Keratinocyte (primary cell): ENCODE data around the gene HOXC9. TPM values are rescaled to one million over a fixed set of nuclear protein-coding genes. Genes with fewer than 3 reads are reported as not detected.

Experiments used
- DNase-seq: peaks from one replicate; pipeline ENCODE4 v3.0.0-alpha.2; 2011; ENCODE audit warnings: low read depth, missing footprints, low spot score
- FAIRE-seq: peaks from 2 replicates; lab custom pipeline; 2011; peaks lifted over from hg19 to GRCh38; lab: Jason Lieb, UNC
- H2AFZ ChIP-seq: 2 replicates; pipeline ENCODE4 v1.6.0; 2012; ENCODE audit warnings: low read length, control low read depth, inconsistent platforms; ENCODE audit not compliant: control insufficient read depth
- H3K27ac ChIP-seq: 2 replicates; pipeline ENCODE4 v1.5.1; 2011; ENCODE audit warnings: low read length; ENCODE audit not compliant: control insufficient read depth, insufficient read depth
- H3K27me3 ChIP-seq: 3 replicates; pipeline ENCODE4 v1.6.0; 2011; ENCODE audit warnings: low read length; ENCODE audit not compliant: control insufficient read depth, insufficient read depth; ENCODE audit errors: extremely low read depth
- H3K36me3 ChIP-seq, 2 experiments: 2 replicates in 1 of 2; 3 replicates in 1 of 2; pipeline ENCODE4 v1.5.1; 2011; ENCODE audit warnings: low read length in 2 of 2, mild to moderate bottlenecking in 1 of 2; ENCODE audit not compliant: control insufficient read depth in 2 of 2, insufficient read depth in 2 of 2; ENCODE audit errors: extremely low read depth in 1 of 2
- H3K4me1 ChIP-seq: 3 replicates; pipeline ENCODE4 v1.5.1; 2011; ENCODE audit warnings: low read length; ENCODE audit not compliant: control insufficient read depth, insufficient read depth; ENCODE audit errors: extremely low read depth
- H3K4me2 ChIP-seq: 3 replicates; pipeline ENCODE4 v1.6.0; 2011; ENCODE audit warnings: low read depth, low read length; ENCODE audit not compliant: control insufficient read depth, insufficient read depth; ENCODE audit errors: extremely low read depth
- H3K4me3 ChIP-seq, 3 experiments: fragments of 200-600 bp in 1 of 3; sonication (generic) in 1 of 3; 2 replicates in 2 of 3; 3 replicates in 1 of 3; pipeline ENCODE4 v1.5.1; 2011 to 2016; ENCODE audit warnings: low read length in 3 of 3, mild to moderate bottlenecking in 3 of 3, control low read depth in 2 of 3, inconsistent platforms in 1 of 3, low read depth in 1 of 3, mixed read lengths in 1 of 3, mixed run types in 1 of 3, moderate library complexity in 1 of 3; ENCODE audit not compliant: control insufficient read depth in 2 of 3, insufficient read depth in 2 of 3; ENCODE audit errors: extremely low read depth in 1 of 3
- H3K79me2 ChIP-seq: 2 replicates; pipeline ENCODE4 v1.6.0; 2012; ENCODE audit warnings: low read length; ENCODE audit not compliant: control insufficient read depth, insufficient read depth
- H3K9ac ChIP-seq: 3 replicates; pipeline ENCODE4 v1.6.0; 2011; ENCODE audit warnings: low read length; ENCODE audit not compliant: control insufficient read depth, insufficient read depth; ENCODE audit errors: extremely low read depth
- H3K9me1 ChIP-seq: 3 replicates; pipeline ENCODE4 v1.6.0; 2011; ENCODE audit warnings: low read length; ENCODE audit not compliant: control insufficient read depth, insufficient read depth; ENCODE audit errors: extremely low read depth
- H3K9me3 ChIP-seq: 2 replicates; pipeline ENCODE4 v1.5.1; 2012; ENCODE audit warnings: low read depth, low read length; ENCODE audit not compliant: control insufficient read depth
- H4K20me1 ChIP-seq: 3 replicates; pipeline ENCODE4 v1.6.0; 2011; ENCODE audit warnings: low read length; ENCODE audit not compliant: control insufficient read depth, insufficient read depth; ENCODE audit errors: extremely low read depth
- CTCF ChIP-seq, 3 experiments: IDR thresholded peaks in 1 of 3; conservative IDR thresholded peaks in 1 of 3; optimal IDR thresholded peaks in 1 of 3; 2 replicates in 2 of 3; 3 replicates in 1 of 3; pipeline versions ENCODE3 to v1.5.1; 2011; ENCODE audit warnings: low read length in 3 of 3, mild to moderate bottlenecking in 3 of 3, moderate library complexity in 2 of 3, control low read depth in 1 of 3, inconsistent platforms in 1 of 3; ENCODE audit not compliant: insufficient read depth in 2 of 3; ENCODE audit errors: extremely low read depth in 1 of 3
- EZH2 ChIP-seq: IDR thresholded peaks from one replicate; pipeline ENCODE4 v1.6.1; 2012; ENCODE audit warnings: inconsistent platforms, mild to moderate bottlenecking, low read length, moderate library complexity
- dilution Hi-C: fragments of 300-500 bp; cut with MboI; formaldehyde crosslinking; loops from one replicate; pipeline ENCODE4 v1.7.0; 2020; ENCODE audit warnings: low sequenced_read_pairs; ENCODE audit not compliant: extremely low pct_ligation_motif_present
- polyA plus RNA-seq, 5 experiments: library from polyadenylated mRNA; depleted of rRNA in 3 of 5; stranded (reverse) in 3 of 5; stranded (forward) in 1 of 5; unstranded in 1 of 5; fragments of >200 nt; gene quantifications; 1 replicate in 1 of 5; 2 replicates in 3 of 5; 3 replicates in 1 of 5; pipeline versions ENCODE4 v1.2.1 to v1.2.3, GENCODE V29; 2011 to 2012; ENCODE audit warnings: missing spikeins in 2 of 5, low read depth in 1 of 5, low replicate concordance in 1 of 5

HOXC9 gene
- polyA plus RNA-seq, 1 donor (not counting 4 experiments of a cell fraction or from before 2014, with no cell fraction given), result 1.8 TPM

- no peaks in the 10 kb centered on the region for H3K27me3 ChIP-seq
- H3K9me1 ChIP-seq, result no peaks in the 10 kb centered on the region
- no peak for FAIRE-seq
- TF ChIP-seq EZH2 (no peak), CTCF (optimal IDR thresholded peaks at IDR 0.05 in 1 of 3, IDR thresholded peaks at IDR 0.05 in 1 of 3, conservative IDR thresholded peaks at IDR 0.05 in 1 of 3; ENCODE audit: extremely low read depth in 1 of 3, insufficient read depth in 2 of 3, low read length in 3 of 3) (no peak)
- H4K20me1 ChIP-seq, result no peaks in the 10 kb centered on the region
- H2AFZ ChIP-seq, result no peak overlapping the region
- H3K9me3 ChIP-seq, result no peaks in the 10 kb centered on the region
- H3K4me3 ChIP-seq, result no peak overlapping the region
- dilution Hi-C loops, result no loop called here
- H3K4me1 ChIP-seq, result peaks cover 49% of the 10 kb centered on the region
- H3K9ac ChIP-seq, result peak overlapping the region; percentile 69
- no peak for DNase-seq
- peak overlapping the region; percentile 72 for H3K27ac ChIP-seq
- H3K4me2 ChIP-seq, result peak overlapping the region; percentile 98
- peaks cover 66% of the 10 kb centered on the region for H3K79me2 ChIP-seq
- peaks cover 0 to 1% of the 10 kb centered on the region in 2 experiments for H3K36me3 ChIP-seq
These were observed 27.5 kb downstream of the HOXC9 start for GRCh38 chr12:54027442-54027786.

- DNase-seq (no peak), FAIRE-seq (peak; percentile 75)
- TF ChIP-seq CTCF (optimal IDR thresholded peaks at IDR 0.05 in 1 of 3, IDR thresholded peaks at IDR 0.05 in 1 of 3, conservative IDR thresholded peaks at IDR 0.05 in 1 of 3; ENCODE audit: extremely low read depth in 1 of 3, insufficient read depth in 2 of 3, low read length in 3 of 3) (no peak), EZH2 (no peak)
- Histone ChIP-seq H3K36me3 (peaks cover 0 to 1% of the 10 kb centered on the region in 2 experiments), H3K4me1 (peaks cover 42% of the 10 kb centered on the region), H3K9me3 (no peaks in the 10 kb centered on the region), H3K27ac (peak within 1 kb of the TSS; percentile 72), H3K4me2 (peak within 1 kb of the TSS; percentile 98), H3K9me1 (no peaks in the 10 kb centered on the region), H4K20me1 (no peaks in the 10 kb centered on the region), H3K27me3 (no peaks in the 10 kb centered on the region), H3K79me2 (peaks cover 54% of the 10 kb centered on the region), H3K9ac (peak within 1 kb of the TSS; percentile 69), H2AFZ (peak within 1 kb of the TSS; percentile 39), H3K4me3 (peak within 1 kb of the TSS; percentile 32 to 80 (median 77))
- dilution Hi-C loops, result no loop called here
These were observed 28.6 kb downstream of the HOXC9 start, which contains the start of gene HOXC6 for GRCh38 chr12:54028314-54029201. TSS of gene HOXC6 (plus strand) at chr12:54028440. CDS start at chr12:54028522, 82 bp downstream.
